OCI-M2 (cell line): ENCODE data around the gene SELENOS.

Experiments
- DNase-seq: peaks from one replicate; lab custom pipeline; 2025; ENCODE audit not compliant: unreplicated experiment; lab: John Stamatoyannopoulos, UW

SELENOS gene

GRCh38 chr15:101251830-101252820, 25.2 kb downstream of the SELENOS start, which contains the start of gene CHSY1:
Gene CHSY1, minus strand, starts transcription at chr15:101252048. Its CDS starts 592 bp downstream, at chr15:101251456.
- DNase-seq: no peak

DNA sequence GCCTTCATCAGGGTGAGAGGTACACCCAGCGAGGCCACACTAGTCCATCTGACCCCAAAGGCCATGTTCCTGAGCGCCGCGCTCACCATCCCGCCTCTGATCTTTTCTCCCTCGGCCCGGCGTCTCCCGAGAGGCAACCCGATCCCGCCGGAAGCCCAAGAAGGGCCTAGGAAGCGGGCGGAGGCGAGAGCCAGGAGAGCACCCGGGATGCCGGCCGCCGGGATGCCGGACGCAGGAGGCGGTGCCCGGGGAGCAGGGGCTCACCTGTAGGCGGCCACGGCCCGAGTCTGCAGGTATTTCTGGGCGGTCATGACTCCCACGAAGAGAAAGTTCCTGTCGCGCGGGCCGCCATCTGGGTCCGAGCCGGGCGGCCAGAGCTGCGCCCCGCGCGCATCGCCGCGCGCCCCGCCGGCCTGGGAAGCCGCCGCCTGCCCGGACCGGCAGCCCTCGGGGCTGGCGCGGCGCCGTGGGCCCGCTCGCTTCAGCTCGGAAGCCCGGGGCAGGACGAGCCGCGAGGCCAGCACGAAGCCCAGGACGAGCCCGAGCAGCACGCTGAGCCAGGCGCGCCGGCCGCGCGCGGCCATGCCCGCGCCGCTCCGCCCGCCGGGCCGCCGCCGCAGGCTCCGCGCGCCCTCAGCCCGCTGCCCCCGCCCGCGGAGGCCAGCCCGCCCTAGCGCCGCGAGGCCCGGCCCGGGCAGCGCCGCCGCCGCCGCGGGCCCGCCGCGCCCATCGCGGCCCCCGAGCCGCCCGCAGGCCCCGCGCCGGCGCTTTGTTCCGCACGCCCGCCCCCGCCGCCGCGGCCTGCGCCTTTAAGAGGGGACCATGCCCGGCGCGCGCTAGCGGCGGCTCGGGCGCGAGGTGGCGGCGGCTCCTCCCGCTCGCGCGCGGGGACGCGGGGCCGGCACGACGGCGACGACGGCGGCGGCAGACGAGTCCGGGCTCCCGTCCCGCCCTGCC, 26.1 kb downstream of the SELENOS start:
- no peak for DNase-seq

DNA sequence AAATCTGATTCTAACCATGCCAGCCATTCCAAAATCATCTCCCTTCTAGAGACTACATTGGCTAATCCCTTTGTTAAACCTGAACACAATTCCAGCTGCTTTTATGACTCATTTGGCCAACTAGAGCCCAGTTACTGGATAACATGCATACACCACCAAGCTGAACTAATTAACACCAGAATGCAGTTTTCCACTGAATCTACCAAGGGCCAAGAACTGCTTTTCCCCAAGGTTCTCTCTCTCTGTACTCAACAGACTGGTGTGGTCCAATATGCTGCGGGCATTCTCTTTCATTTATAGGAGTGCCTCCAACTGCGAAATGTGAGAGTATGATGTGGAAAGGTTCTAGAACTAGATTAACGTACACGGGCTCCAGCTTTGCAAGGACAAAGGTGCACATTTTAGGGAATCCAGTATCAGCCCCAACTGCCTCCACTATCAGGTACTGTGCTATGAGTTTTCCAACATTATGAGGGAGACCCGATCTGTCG, 26.9 kb downstream of the SELENOS start:
- no peak for DNase-seq

- DNase-seq: no peak
Measured at GRCh38 chr15:101248274-101248673, 29.0 kb downstream of the SELENOS start.

DNA sequence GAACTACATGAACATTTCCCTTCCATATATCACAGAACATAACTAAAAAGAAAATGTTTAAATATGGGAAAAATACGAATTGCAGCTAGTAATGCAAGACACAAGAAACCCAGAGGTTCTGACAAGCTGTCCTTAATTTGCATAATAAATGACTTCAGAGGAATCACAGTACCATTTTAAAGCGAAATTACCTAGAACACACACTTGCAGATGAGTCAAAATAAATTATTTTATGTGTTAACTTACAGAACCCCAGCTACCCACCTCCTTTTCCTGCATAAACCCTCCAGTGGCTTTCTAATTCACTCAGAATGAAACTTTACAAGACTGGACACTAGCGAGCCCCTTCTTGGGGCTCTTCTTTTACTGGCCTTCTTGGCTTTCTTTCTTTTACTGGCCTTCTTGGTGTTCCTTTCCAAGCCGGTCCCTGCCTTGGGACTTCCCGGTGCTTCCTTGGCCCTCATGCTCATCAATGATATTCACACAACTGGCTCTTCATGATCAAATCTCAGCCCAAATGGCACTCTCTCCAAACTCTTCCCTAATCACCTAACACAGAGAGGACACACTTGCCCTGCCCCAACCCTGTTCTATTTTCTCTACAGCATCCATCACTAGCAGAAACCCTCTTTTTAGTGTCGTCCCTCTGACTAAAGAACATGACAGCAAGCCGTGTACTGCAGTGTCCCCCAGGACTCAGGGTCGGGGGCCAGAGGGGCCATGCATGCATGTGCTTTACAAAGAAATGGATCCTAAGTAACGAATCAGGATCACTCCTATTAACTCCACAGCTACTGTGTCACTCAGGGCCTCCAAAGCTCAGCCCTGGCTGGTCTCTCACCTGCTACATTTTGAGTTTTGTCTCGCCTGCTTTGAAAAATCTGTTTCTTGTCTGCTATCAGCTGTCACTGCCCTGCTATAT, 30.2 kb downstream of the SELENOS start:
- DNase-seq: no peak

GRCh38 chr15:101246391-101246790, 30.9 kb downstream of the SELENOS start:
- no peak for DNase-seq

GRCh38 chr15:101244889-101245668, 32.2 kb downstream of the SELENOS start:
- DNase-seq: no peak

DNA sequence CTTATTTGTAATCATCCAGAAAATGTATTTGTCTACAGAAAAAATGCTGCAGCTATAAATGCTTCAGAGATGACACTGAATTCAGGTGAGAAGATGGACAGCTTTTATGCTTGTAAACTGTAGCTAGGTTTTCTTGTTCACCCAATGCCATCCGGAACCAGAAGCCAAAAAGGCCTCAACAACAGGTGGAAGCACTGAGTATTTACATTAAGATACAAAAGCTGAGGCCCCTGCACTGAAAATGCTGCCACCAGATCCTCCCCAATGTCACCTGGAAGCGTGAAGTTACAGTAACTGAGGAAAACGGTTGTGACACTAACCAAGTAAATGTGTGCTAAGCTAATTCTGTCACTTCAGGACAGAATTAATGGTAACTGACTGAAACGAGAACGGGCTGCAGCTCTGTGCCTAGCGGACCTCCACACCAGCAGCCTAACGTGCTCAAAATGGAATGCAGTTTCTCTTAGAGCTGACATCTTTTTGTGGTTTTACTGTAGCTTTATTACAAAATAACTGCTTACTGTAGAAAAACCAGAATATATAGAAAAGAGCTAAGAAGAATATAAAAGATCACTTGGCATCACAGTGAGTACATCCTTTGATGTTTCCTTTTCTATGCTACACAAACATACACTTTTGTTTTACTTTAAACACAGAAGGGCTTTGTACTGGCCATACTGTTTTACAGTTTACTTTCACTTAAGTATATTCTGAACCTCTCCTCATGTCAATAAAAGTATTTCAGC, 33.1 kb downstream of the SELENOS start:
- DNase-seq: no peak

GRCh38 chr15:101243420-101243819, 33.9 kb downstream of the SELENOS start:
- no peak for DNase-seq

DNA sequence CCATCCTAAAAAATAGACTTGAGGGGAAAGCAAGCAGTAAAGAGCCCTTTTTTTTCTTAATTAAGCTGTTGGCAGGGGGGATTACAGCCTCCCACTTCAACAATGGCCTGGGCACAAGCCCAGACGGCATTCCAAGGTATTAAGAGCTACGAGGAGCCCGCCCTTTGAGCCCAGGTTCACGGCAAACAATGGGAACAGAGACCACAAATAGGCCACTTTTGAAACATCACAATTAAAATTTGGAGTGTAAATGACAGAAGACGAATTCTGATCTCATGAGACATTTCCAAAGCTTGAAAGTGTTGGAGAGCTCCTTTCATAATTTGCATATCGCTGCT, 34.3 kb downstream of the SELENOS start:
- no peak for DNase-seq

- no peak for DNase-seq
Measured at GRCh38 chr15:101242160-101242998, 34.9 kb downstream of the SELENOS start.

DNA sequence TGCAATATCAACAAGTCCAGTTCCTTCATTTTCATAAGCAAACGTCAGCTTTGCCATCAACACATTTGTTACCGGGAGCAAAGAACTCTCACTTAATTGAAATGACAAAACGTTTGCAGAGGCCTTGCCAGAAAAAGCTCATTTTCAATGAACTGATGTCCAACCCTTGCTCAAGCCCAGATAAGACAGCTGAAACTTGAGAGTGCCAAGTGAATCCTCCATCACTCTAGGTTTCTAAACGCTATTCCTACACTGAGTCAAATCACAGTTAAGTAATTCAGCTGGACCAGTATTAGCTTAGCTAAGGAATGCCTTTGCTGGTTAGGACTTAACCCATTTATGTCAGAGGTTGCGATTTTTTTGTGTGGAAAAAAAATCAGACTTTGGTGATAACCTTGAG, 36.9 kb downstream of the SELENOS start:
- DNase-seq: no peak

- DNase-seq: no peak
Measured at GRCh38 chr15:101239724-101240136, 37.6 kb downstream of the SELENOS start.

DNA sequence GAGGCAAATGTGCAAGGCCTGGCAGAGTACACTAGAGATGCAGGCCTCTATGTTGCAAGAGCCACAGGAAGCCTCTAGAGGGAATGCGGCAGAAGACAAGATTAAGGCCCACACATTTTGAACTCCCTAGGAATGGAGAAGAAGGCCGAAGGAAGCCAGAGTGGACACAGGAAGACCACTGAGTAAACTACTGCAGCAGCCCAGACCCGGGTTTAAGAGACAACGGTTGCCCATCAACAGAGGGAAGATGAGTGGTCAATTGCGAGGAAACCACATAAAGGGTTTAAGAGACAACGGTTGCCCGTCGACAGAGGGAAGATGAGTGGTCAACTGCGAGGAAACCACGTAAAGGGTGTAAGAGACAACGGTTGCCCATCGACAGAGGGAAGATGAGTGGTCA, 40.0 kb downstream of the SELENOS start:
- no peak for DNase-seq

DNA sequence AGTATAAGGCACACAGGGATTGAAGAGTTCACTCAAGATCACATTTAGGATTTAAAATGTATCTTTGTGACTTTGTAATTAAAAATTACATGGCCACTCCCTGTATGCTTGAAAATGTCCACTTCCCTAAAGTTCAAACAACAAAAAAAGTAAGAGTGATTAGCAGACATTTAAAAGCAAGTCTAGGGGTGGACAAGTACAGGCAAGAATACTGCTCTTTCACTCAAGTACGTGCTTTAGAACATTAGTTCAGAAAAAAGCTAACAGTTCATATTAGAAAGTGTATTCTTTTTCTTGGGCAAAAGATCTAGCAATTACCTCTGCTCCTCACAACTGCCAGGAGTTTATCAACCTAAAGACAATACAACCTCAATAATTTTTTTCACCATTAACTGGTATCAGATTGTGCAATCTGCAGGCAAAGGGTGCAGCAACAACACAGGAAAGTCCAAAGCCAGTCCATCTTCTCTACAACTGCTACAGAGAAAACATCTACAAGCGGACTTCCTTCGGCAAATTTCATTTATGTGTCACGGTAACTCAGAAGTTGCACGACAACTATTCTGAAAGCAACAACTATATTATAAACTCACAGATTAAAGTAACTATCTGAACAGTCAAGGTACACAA, 43.5 kb downstream of the SELENOS start:
- no peak for DNase-seq

GRCh38 chr15:101232677-101233076, 44.6 kb downstream of the SELENOS start:
- DNase-seq: no peak

GRCh38 chr15:101228313-101228712, 49.0 kb downstream of the SELENOS start:
- DNase-seq: no peak

DNA sequence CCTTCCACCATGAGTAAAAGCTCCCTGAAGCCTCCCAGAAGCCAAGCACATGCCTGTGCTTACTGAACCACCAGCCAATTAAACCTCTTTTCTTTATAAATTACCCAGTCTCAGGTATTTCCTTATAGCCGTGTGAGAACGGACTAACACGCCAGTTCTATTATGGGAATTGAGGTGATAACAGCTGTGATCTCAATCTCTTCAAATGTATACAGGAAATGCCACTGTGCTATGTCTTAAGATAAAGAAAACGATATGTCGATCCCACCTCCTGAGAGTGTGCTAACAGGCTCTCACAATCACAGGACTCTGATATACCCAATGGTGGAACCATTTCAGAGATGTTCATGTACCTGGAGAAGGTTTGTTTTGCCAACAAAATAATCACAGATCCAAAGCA, 51.6 kb downstream of the SELENOS start:
- DNase-seq: no peak
